HepG2 (cell line): ENCODE results near the gene BCAS3. TPM values are rescaled to one million over a fixed set of nuclear protein-coding genes. Genes with fewer than 3 reads are reported as not detected.

Experiments
- AGO2 ChIP-seq: fragments of 200-400 bp; formaldehyde crosslinking; optimal IDR thresholded peaks from 2 replicates; pipeline ENCODE3; 2017; ENCODE audit warnings: mild to moderate bottlenecking, low read depth, low read length, moderate library complexity
- DPF2 ChIP-seq: sonication (generic); formaldehyde crosslinking; IDR thresholded peaks from 2 replicates; pipeline ENCODE4 v1.4.0; 2020; ENCODE audit warnings: mild to moderate bottlenecking, low read depth, missing genetic modification reagents, borderline replicate concordance
- ETV5 ChIP-seq: IDR thresholded peaks from 2 replicates; pipeline ENCODE4 v1.6.1; 2018; ENCODE audit warnings: missing biosample characterization, missing genetic modification reagents, inconsistent platforms, borderline replicate concordance
- FLYWCH1 ChIP-seq: sonication (generic); formaldehyde crosslinking; IDR thresholded peaks from 2 replicates; pipeline ENCODE4 v1.8.1; 2023; ENCODE audit warnings: mild to moderate bottlenecking, missing genetic modification reagents
- GZF1 ChIP-seq: sonication (generic); formaldehyde crosslinking; IDR thresholded peaks from 2 replicates; pipeline ENCODE4 v1.5.1; 2020; ENCODE audit warnings: mild to moderate bottlenecking, missing genetic modification reagents
- HNF4G ChIP-seq, 2 experiments: sonication (generic) in 1 of 2; formaldehyde crosslinking in 1 of 2; IDR thresholded peaks; 2 replicates each; pipeline versions ENCODE4 v1.4.0 to v1.6.1; 2011 to 2020; ENCODE audit warnings: borderline replicate concordance in 2 of 2, low read depth in 2 of 2, mild to moderate bottlenecking in 2 of 2, low read length in 1 of 2, missing genetic modification reagents in 1 of 2, moderate library complexity in 1 of 2
- HOXA7 ChIP-seq: sonication (generic); formaldehyde crosslinking; IDR thresholded peaks from 2 replicates; pipeline ENCODE4 v1.8.1; 2022; ENCODE audit warnings: mild to moderate bottlenecking, missing genetic modification reagents, moderate library complexity
- KLF12 ChIP-seq: sonication (generic); formaldehyde crosslinking; IDR thresholded peaks from 2 replicates; pipeline ENCODE4 v1.4.0; 2020; ENCODE audit warnings: missing genetic modification reagents, borderline replicate concordance
- MED8 ChIP-seq: sonication (generic); formaldehyde crosslinking; IDR thresholded peaks from 2 replicates; pipeline ENCODE4 v1.8.1; 2023; ENCODE audit warnings: mild to moderate bottlenecking, missing genetic modification reagents; ENCODE audit not compliant: insufficient replicate concordance
- MEIS1 ChIP-seq: sonication (generic); formaldehyde crosslinking; IDR thresholded peaks from 2 replicates; pipeline ENCODE4 v1.9.0; 2021; ENCODE audit warnings: mild to moderate bottlenecking, missing genetic modification reagents, moderate library complexity, borderline replicate concordance
- NRL ChIP-seq: sonication (generic); formaldehyde crosslinking; IDR thresholded peaks from 2 replicates; pipeline ENCODE4 v1.5.0; 2020; ENCODE audit warnings: missing genetic modification reagents, mild to moderate bottlenecking, moderate library complexity, borderline replicate concordance
- PHF20 ChIP-seq: sonication (generic); formaldehyde crosslinking; IDR thresholded peaks from 2 replicates; pipeline ENCODE4 v1.5.0; 2020; ENCODE audit warnings: mild to moderate bottlenecking, missing genetic modification reagents
- RAD51 ChIP-seq: fragments of 450-650 bp; IDR thresholded peaks from 2 replicates; pipeline ENCODE4 v1.6.1; 2016; ENCODE audit warnings: borderline replicate concordance
- RFXANK ChIP-seq: IDR thresholded peaks from 2 replicates; pipeline ENCODE4 v1.6.1; 2016
- SMYD3 ChIP-seq: sonication (generic); formaldehyde crosslinking; IDR thresholded peaks from 2 replicates; pipeline ENCODE4 v1.8.1; 2023; ENCODE audit warnings: mild to moderate bottlenecking, missing genetic modification reagents
- TARDBP ChIP-seq: sonication (generic); formaldehyde crosslinking; IDR thresholded peaks from 2 replicates; pipeline ENCODE4 v1.8.0; 2022; ENCODE audit warnings: mild to moderate bottlenecking, missing genetic modification reagents
- ZEB1 ChIP-seq: IDR thresholded peaks from 2 replicates; pipeline ENCODE4 v1.6.1; 2012; ENCODE audit warnings: mild to moderate bottlenecking, low read depth, inconsistent platforms; ENCODE audit not compliant: insufficient replicate concordance
- ZFY ChIP-seq: sonication (generic); formaldehyde crosslinking; IDR thresholded peaks from 2 replicates; pipeline ENCODE4 v1.4.0; 2020; ENCODE audit warnings: missing genetic modification reagents
- ZNF12 ChIP-seq: sonication (generic); formaldehyde crosslinking; IDR thresholded peaks from 2 replicates; pipeline ENCODE4 v1.5.0; 2020; ENCODE audit warnings: missing genetic modification reagents
- ZNF501 ChIP-seq: sonication (generic); formaldehyde crosslinking; IDR thresholded peaks from 2 replicates; pipeline ENCODE4 v1.5.1; 2020; ENCODE audit warnings: mild to moderate bottlenecking, moderate library complexity, missing genetic modification reagents
- ZNF558 ChIP-seq: sonication (generic); formaldehyde crosslinking; IDR thresholded peaks from 2 replicates; pipeline ENCODE4 v1.9.0; 2022; ENCODE audit warnings: mild to moderate bottlenecking, missing genetic modification reagents, borderline replicate concordance
- ZNF670 ChIP-seq: sonication (generic); formaldehyde crosslinking; IDR thresholded peaks from 2 replicates; pipeline ENCODE4 v1.8.0; 2022; ENCODE audit warnings: mild to moderate bottlenecking, missing genetic modification reagents, borderline replicate concordance
- polyA plus RNA-seq, 8 experiments: library from polyadenylated mRNA; depleted of rRNA in 3 of 8; stranded (reverse) in 7 of 8; unstranded in 1 of 8; fragments of >200 nt; fragmentation: Illumina TruSeq in 4 of 8; extraction: Trizol in 4 of 8; gene quantifications; 2 replicates each; pipeline versions ENCODE4 v1.2.1 to v1.2.3, GENCODE V29; 2011 to 2016; ENCODE audit warnings: low read depth in 4 of 8, missing spikeins in 1 of 8, mixed read lengths in 1 of 8; ENCODE audit not compliant: insufficient read depth in 1 of 8
- total RNA-seq, 5 experiments: library from RNA; depleted of rRNA; stranded (reverse); fragments of >200 nt; fragmentation: Illumina TruSeq; extraction: Trizol; gene quantifications; 2 replicates each; pipeline ENCODE4 v1.2.3, GENCODE V29; 2016; ENCODE audit warnings: low read depth in 1 of 5
- TF ChIP-seq, protein P1 (sequence below): sonication (generic); formaldehyde crosslinking; IDR thresholded peaks from 2 replicates; pipeline ENCODE4 v1.5.0; 2020; ENCODE audit warnings: mild to moderate bottlenecking, missing genetic modification reagents
- TF ChIP-seq, protein P2 (sequence below): sonication (generic); formaldehyde crosslinking; IDR thresholded peaks from 2 replicates; pipeline ENCODE4 v1.8.1; 2023; ENCODE audit warnings: missing genetic modification reagents, inconsistent platforms, borderline replicate concordance
- TF ChIP-seq, protein P3 (sequence below): sonication (generic); formaldehyde crosslinking; IDR thresholded peaks from 2 replicates; pipeline ENCODE4 v1.8.1; 2023; ENCODE audit warnings: mild to moderate bottlenecking, missing genetic modification reagents

The BCAS3 gene
- total and polyA plus RNA-seq, 2 of the 13 experiments (the other 11 are each of a cell fraction or from before 2014, with no cell fraction given): 10.7 to 11.2 TPM

- TF ChIP-seq GZF1 (CRISPR knock-in tag) (no peak), KLF12 (peak; percentile 68; the same call in 1 of the 2 replicates), MEIS1 (peak; percentile 80; the same call in 1 of the 2 replicates), FLYWCH1 (CRISPR knock-in tag) (no peak), ZNF501 (CRISPR knock-in tag) (peak; percentile 76; the same call in 1 of the 2 replicates), ZEB1 (no peak), ZNF558 (CRISPR knock-in tag) (no peak; the same call in 1 of the 2 replicates), ZNF670 (CRISPR knock-in tag) (no peak), AGO2 (peak; percentile 96), NRL (peak; percentile 61; the same call in 1 of the 2 replicates), ZFY (CRISPR knock-in tag) (peak; percentile 97), RAD51 (no peak), ETV5 (CRISPR knock-in tag) (peak; percentile 26), SMYD3 (CRISPR knock-in tag) (no peak), HOXA7 (CRISPR knock-in tag) (no peak), RFXANK (CRISPR knock-in tag) (no peak), MED8 (CRISPR knock-in tag) (peak; percentile 89), ZNF12 (CRISPR knock-in tag) (no peak), DPF2 (CRISPR knock-in tag) (no peak), TARDBP (no peak), PHF20 (CRISPR knock-in tag) (no peak), HNF4G (IDR thresholded peaks at IDR 0.05; ENCODE audit: borderline replicate concordance, low read depth, low read length) (no peak), HNF4G (CRISPR knock-in tag; IDR thresholded peaks at IDR 0.05; ENCODE audit: borderline replicate concordance, low read depth) (peak; percentile 54; the same call in 1 of the 2 replicates)
- TF ChIP-seq, protein P1, sequence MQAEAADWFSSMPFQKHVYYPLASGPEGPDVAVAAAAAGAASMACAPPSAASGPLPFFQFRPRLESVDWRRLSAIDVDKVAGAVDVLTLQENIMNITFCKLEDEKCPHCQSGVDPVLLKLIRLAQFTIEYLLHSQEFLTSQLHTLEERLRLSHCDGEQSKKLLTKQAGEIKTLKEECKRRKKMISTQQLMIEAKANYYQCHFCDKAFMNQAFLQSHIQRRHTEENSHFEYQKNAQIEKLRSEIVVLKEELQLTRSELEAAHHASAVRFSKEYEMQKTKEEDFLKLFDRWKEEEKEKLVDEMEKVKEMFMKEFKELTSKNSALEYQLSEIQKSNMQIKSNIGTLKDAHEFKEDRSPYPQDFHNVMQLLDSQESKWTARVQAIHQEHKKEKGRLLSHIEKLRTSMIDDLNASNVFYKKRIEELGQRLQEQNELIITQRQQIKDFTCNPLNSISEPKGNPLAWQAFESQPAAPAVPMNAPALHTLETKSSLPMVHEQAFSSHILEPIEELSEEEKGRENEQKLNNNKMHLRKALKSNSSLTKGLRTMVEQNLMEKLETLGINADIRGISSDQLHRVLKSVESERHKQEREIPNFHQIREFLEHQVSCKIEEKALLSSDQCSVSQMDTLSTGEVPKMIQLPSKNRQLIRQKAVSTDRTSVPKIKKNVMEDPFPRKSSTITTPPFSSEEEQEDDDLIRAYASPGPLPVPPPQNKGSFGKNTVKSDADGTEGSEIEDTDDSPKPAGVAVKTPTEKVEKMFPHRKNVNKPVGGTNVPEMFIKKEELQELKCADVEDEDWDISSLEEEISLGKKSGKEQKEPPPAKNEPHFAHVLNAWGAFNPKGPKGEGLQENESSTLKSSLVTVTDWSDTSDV (CRISPR knock-in tag): 0 out of 2 replicates have a peak, but pooled peaks have one; percentile 20
- TF ChIP-seq, protein P2, sequence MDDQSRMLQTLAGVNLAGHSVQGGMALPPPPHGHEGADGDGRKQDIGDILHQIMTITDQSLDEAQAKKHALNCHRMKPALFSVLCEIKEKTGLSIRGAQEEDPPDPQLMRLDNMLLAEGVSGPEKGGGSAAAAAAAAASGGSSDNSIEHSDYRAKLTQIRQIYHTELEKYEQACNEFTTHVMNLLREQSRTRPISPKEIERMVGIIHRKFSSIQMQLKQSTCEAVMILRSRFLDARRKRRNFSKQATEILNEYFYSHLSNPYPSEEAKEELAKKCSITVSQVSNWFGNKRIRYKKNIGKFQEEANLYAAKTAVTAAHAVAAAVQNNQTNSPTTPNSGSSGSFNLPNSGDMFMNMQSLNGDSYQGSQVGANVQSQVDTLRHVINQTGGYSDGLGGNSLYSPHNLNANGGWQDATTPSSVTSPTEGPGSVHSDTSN (CRISPR knock-in tag): no peak
- TF ChIP-seq, protein P3, sequence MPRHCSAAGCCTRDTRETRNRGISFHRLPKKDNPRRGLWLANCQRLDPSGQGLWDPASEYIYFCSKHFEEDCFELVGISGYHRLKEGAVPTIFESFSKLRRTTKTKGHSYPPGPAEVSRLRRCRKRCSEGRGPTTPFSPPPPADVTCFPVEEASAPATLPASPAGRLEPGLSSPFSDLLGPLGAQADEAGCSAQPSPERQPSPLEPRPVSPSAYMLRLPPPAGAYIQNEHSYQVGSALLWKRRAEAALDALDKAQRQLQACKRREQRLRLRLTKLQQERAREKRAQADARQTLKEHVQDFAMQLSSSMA (CRISPR knock-in tag): 0 out of 2 replicates have a peak, but pooled peaks have one; percentile 43
Measured at GRCh38 chr17:61399131-61400065, 721.7 kb downstream of the BCAS3 start, which contains the start of gene TBX2 (continued).
